ENCODE data around the gene SPO11. TPM values are rescaled to one million over a fixed set of nuclear protein-coding genes. Genes with fewer than 3 reads are reported as not detected.

SPO11 gene
- not detected for total RNA-seq

- DNase-seq (ENCODE audit: low read depth in 2 of 3, low spot score in 2 of 3), result no peak
Observed at GRCh38 chr20:57329608-57330221, at the start of gene SPO11. TSS of gene SPO11 (plus strand) at chr20:57329803. CDS start at chr20:57329868, 65 bp downstream.

GRCh38 chr20:57280221-57280620 is 49.4 kb upstream of the SPO11 start:
- DNase-seq (ENCODE audit: low read depth in 2 of 3, low spot score in 2 of 3), result no peak

- DNase-seq (ENCODE audit: low read depth in 2 of 3, low spot score in 2 of 3), result no peak
Observed at GRCh38 chr20:57281900-57282299, 47.7 kb upstream of the SPO11 start.

- DNase-seq (ENCODE audit: low read depth in 2 of 3, low spot score in 2 of 3), result no peak
Observed at GRCh38 chr20:57282670-57283361, 46.8 kb upstream of the SPO11 start.

- DNase-seq (ENCODE audit: low read depth in 2 of 3, low spot score in 2 of 3), result no peak
Observed at GRCh38 chr20:57283860-57284259, 45.7 kb upstream of the SPO11 start.

- DNase-seq (ENCODE audit: low read depth in 2 of 3, low spot score in 2 of 3), result no peak
Observed at GRCh38 chr20:57287007-57287880, 42.4 kb upstream of the SPO11 start.

GRCh38 chr20:57287901-57288300 is 41.7 kb upstream of the SPO11 start:
- no peak for DNase-seq (ENCODE audit: low read depth in 2 of 3, low spot score in 2 of 3)

- DNase-seq (ENCODE audit: low read depth in 2 of 3, low spot score in 2 of 3), result no peak
Observed at GRCh38 chr20:57288651-57289277, 40.8 kb upstream of the SPO11 start.

GRCh38 chr20:57289391-57290177 is 40.0 kb upstream of the SPO11 start:
- DNase-seq (ENCODE audit: low read depth in 2 of 3, low spot score in 2 of 3), result no peak

GRCh38 chr20:57290178-57290484 is 39.5 kb upstream of the SPO11 start:
- no peak for DNase-seq (ENCODE audit: low read depth in 2 of 3, low spot score in 2 of 3)

GRCh38 chr20:57291003-57291402 is 38.6 kb upstream of the SPO11 start:
- no peak for DNase-seq (ENCODE audit: low read depth in 2 of 3, low spot score in 2 of 3)

- no peak for DNase-seq (ENCODE audit: low read depth in 2 of 3, low spot score in 2 of 3)
Observed at GRCh38 chr20:57291694-57292093, 37.9 kb upstream of the SPO11 start.

- DNase-seq (ENCODE audit: low read depth in 2 of 3, low spot score in 2 of 3), result no peak
Observed at GRCh38 chr20:57292611-57293010, 37.0 kb upstream of the SPO11 start.

- no peak for DNase-seq (ENCODE audit: low read depth in 2 of 3, low spot score in 2 of 3)
Observed at GRCh38 chr20:57293995-57294394, 35.6 kb upstream of the SPO11 start.

- DNase-seq (ENCODE audit: low read depth in 2 of 3, low spot score in 2 of 3), result no peak
Observed at GRCh38 chr20:57294550-57294949, 35.1 kb upstream of the SPO11 start.

GRCh38 chr20:57298457-57298856 is 31.1 kb upstream of the SPO11 start:
- no peak for DNase-seq (ENCODE audit: low read depth in 2 of 3, low spot score in 2 of 3)

GRCh38 chr20:57301026-57301425 is 28.6 kb upstream of the SPO11 start:
- no peak for DNase-seq (ENCODE audit: low read depth in 2 of 3, low spot score in 2 of 3)

- DNase-seq (ENCODE audit: low read depth in 2 of 3, low spot score in 2 of 3), result no peak
Observed at GRCh38 chr20:57306747-57307146, 22.9 kb upstream of the SPO11 start.

- DNase-seq (ENCODE audit: low read depth in 2 of 3, low spot score in 2 of 3), result no peak
Observed at GRCh38 chr20:57308451-57309271, 20.9 kb upstream of the SPO11 start.

Measured in hematopoietic multipotent progenitor cell (in vitro differentiated cells).